Measurements from ENCODE around the gene IQGAP2.

GRCh38 chr5:76617229-76617628, 214.1 kb downstream of the IQGAP2 start:
- TF ChIP-seq ZNF274 (IDR thresholded peaks at IDR 0.05; ENCODE audit: low read length) (no peak), ZNF274 (tag by site-specific recombination; IDR thresholded peaks at IDR 0.05; ENCODE audit: borderline replicate concordance) (no peak), ZFP37 (tag by site-specific recombination; IDR thresholded peaks at IDR 0.05) (no peak), CTCF (tag by site-specific recombination; IDR thresholded peaks at IDR 0.05) (no peak), BCL6B (tag by site-specific recombination; IDR thresholded peaks at IDR 0.05) (no peak), YY2 (tag by site-specific recombination; IDR thresholded peaks at IDR 0.05) (no peak), PBX3 (CRISPR knock-in tag; IDR thresholded peaks at IDR 0.05) (no peak), ZNF747 (tag by site-specific recombination; IDR thresholded peaks at IDR 0.05) (no peak)

Measured in HEK293 (cell line).